Ectodermal cell (in vitro differentiated cells): ENCODE data around the gene COL17A1.

Experiments
- H3K27ac ChIP-seq: 2 replicates; pipeline ENCODE4 v1.7.0; 2013; ENCODE audit warnings: mild to moderate bottlenecking, low read depth, low read length; ENCODE audit not compliant: insufficient read depth, poor library complexity, severe bottlenecking
- H3K27me3 ChIP-seq: 2 replicates; pipeline ENCODE4 v1.7.0; 2013; ENCODE audit warnings: mild to moderate bottlenecking, low read length; ENCODE audit not compliant: insufficient read depth, control insufficient read depth, poor library complexity, severe bottlenecking
- H3K36me3 ChIP-seq: one replicate; pipeline ENCODE4 v1.7.0; 2013; ENCODE audit warnings: low read length; ENCODE audit not compliant: control insufficient read depth, insufficient read depth
- H3K4me1 ChIP-seq: one replicate; pipeline ENCODE4 v1.7.0; 2013; ENCODE audit warnings: low read length; ENCODE audit not compliant: control insufficient read depth, insufficient read depth
- H3K4me3 ChIP-seq: 2 replicates; pipeline ENCODE4 v1.7.0; 2013; ENCODE audit warnings: low read depth, low read length, control low read depth; ENCODE audit not compliant: insufficient read depth
- H3K9me3 ChIP-seq: 2 replicates; pipeline ENCODE4 v1.7.0; 2013; ENCODE audit warnings: mild to moderate bottlenecking, low read length, moderate library complexity; ENCODE audit not compliant: control insufficient read depth
- WGBS, 2 experiments: methylation state at CpG; one replicate each; pipeline ENCODE4 v1.1.7; 2013; ENCODE audit warnings: missing lambda C conversion rate in 2 of 2; 5-methylcytosine and 5-hydroxymethylcytosine counted together

COL17A1 gene

DNA sequence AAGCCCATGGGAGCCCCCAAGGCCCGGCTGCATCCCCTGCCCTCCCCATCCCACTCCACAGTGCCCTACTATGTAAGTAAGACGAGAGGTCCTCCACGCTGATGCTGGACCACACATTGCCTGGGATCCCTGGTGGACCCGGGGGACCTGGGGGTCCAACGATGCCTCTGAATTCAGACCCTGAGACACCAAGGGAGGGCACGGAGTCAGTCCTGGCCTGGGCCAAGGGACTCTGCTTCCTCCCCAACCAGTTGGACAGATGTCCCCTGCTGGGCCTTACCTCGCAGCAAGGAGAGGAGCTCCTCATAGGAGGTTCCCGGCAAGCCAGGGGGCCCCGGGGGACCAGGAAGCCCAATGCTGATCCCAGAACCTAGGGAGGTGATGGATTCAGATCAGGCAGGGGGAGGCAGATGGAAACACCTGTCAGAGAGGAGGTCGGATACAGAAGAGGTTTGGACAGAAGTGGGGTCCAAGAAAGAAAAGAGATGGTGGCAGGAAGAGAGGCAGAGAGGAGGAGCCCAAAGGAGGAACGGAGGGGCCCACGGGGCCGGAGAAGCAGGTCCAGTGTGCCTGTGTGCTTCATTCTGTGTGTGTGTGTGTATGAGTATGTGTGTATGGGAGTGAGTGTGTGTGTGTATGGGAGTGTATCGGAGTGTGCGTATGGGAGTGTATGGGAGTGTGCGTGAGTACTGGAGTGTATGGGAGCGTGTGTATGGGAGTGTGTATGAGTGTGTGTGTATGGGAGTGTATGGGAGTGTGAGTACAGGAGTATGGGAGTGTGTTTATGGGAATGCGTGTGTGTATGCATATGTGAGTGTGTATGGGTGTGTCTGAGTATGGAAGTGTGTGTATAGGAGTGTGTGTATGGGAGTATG is 50.2 kb downstream of the COL17A1 start:
- WGBS, 2 experiments: 88 to 89% methylated on average over 18 of the region's 18 CpGs
- Histone ChIP-seq H3K36me3 (no peaks in the 10 kb centered on the region), H3K4me1 (no peaks in the 10 kb centered on the region), H3K4me3 (no peak overlapping the region), H3K27ac (no peak overlapping the region), H3K9me3 (no peaks in the 10 kb centered on the region), H3K27me3 (no peaks in the 10 kb centered on the region)

DNA sequence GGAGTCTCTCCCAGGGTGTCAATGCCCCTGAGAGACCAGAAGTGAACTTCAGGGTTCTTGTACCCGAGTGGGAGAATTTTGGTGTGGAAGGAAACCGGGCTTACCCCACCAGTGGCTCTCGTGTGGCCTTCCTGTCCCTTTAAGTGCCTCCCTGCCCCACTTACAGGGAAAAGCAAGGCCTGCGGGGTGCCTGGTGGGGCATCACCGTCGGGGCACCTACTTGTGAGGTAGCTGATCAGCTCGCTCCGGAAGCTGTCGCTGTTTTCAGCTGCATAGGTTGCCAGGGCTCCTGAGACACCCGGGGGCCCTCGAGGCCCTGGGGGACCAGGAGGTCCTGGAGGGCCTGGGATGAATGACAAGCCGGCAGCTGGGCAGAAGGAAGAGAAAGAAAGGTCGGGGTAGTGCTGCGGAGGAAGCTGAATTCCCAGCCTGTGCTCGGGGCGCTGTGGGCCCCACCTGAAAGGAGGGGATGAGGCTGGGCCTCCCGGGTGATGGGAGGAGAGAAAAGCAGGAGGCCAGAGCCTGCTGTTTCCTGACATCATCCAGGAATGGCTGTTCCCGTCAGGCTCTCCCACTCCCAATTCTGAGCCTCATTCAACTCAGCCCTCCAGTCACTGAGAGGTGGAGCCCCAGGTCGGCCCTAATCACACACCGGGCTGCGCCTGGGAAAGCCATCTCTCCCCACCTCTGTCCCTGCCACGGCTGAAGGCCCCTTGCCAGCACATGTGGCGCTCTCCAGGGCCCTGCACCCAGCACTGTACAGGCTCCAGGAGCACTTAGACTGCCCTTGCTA is 51.1 kb downstream of the COL17A1 start:
- WGBS, 2 experiments: 82 to 83% methylated on average over 23 of the region's 23 CpGs
- no peak overlapping the region for H3K4me3 ChIP-seq
- no peaks in the 10 kb centered on the region for H3K4me1 ChIP-seq
- no peaks in the 10 kb centered on the region for H3K9me3 ChIP-seq
- H3K27ac ChIP-seq: no peak overlapping the region
- no peaks in the 10 kb centered on the region for H3K36me3 ChIP-seq
- H3K27me3 ChIP-seq: no peaks in the 10 kb centered on the region

DNA sequence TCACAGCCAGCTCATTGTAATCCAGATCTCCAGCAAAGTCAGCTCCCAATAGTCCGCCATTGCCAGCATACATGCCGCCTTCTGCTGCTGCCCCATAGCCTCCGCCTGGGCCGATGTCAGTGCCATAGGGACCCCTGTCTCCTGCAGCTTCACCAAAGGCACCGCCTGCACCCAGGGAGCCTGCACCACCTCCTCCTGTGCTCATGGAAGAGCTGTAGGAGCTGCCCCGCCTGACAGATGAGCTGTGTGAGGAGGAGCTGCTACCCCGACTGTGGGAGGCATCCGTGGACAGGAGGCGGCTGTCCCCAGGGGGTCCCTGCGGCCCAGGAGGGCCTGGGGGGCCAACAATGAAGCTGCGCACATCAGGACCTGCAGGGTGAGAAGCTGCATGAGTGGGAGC is 51.7 kb downstream of the COL17A1 start:
- Histone ChIP-seq H3K4me3 (no peak overlapping the region), H3K27me3 (no peaks in the 10 kb centered on the region), H3K27ac (no peak overlapping the region), H3K9me3 (no peaks in the 10 kb centered on the region), H3K36me3 (no peaks in the 10 kb centered on the region), H3K4me1 (no peaks in the 10 kb centered on the region)
- 90 to 91% methylated on average over 11 of the region's 11 CpGs for WGBS, 2 experiments

DNA sequence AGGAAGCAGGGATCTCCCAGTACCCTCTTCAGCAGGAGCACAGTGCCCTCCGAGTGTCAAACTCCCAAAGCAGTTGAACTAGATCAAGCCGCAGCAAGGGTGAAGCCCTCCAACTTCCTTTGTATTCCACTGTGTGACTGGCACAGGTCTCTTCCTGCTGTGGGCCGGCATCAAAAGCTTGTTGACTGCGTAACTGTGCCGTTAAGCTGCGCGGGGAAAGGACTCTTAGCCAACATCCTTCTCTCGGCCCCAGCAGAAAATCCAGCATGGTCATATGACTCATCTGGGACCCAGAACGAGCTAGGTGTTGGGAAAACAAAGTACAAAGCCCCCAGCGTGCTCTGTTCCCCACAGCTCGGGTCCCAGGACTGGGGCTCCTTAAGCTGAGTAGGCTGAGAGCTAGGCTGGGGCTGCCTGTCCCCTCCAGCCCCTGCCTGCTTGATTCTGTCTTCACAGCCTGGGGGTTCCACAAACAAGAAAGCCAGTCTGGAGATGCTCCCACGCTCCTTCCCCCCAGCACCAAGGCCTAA is 52.2 kb downstream of the COL17A1 start:
- Histone ChIP-seq H3K4me3 (no peak overlapping the region), H3K36me3 (no peaks in the 10 kb centered on the region), H3K27me3 (no peaks in the 10 kb centered on the region), H3K27ac (no peak overlapping the region), H3K4me1 (no peaks in the 10 kb centered on the region), H3K9me3 (no peaks in the 10 kb centered on the region)
- 89% methylated on average over 12 of the region's 12 CpGs for WGBS, 2 experiments

DNA sequence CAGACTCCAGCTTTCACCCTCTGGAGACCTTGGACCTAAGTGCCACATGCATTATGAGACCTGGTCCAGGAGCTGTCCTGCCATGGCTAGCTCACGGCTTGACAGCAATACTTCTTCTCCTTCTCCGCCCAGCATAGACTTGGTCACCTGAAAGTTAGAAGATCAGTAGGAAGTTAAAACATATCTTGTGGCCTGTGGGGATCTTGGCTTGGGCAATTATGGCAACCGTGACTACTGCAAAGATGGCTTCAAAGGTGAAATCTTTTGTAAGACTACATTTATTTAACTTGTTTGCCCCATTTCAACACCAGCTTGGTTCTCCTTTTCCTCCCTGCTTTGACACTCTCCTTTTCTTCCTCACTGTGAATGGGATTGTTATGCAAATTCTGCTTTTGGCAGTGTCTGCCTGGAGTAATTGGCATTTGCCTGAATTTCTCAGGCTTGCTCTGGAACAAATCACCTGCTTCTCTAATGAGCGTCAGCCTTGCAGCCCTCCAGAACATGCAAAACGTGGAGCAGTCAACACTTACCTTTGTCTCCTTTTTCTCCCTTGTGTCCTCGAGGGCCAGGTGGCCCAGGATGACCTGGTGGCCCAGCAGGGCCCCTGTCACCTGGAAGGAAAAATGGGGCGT is 53.4 kb downstream of the COL17A1 start:
- no peak overlapping the region for H3K4me3 ChIP-seq
- no peaks in the 10 kb centered on the region for H3K9me3 ChIP-seq
- WGBS, 2 experiments: 66 to 68% methylated on average over 7 of the region's 7 CpGs
- H3K36me3 ChIP-seq: no peaks in the 10 kb centered on the region
- no peaks in the 10 kb centered on the region for H3K27me3 ChIP-seq
- no peak overlapping the region for H3K27ac ChIP-seq
- no peaks in the 10 kb centered on the region for H3K4me1 ChIP-seq

DNA sequence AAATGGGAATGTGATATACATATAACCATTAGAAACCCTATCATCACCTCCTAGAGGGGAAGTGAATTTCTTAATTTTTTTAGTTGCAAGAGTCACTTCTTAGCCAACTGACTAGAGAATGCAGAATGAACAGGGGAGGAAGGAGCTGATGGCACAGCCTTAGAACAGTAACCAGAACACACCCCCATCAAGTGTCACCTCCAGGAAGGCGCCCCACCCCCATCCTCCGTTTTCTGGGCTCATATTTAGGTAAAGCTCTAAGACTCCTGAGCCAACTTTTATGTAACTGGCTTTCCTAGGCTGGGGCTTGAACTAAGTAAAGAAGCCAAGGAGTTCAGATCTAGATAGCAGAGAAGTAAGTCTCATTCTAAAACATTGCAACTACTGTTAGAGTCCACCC is 54.0 kb downstream of the COL17A1 start:
- no peak overlapping the region for H3K4me3 ChIP-seq
- H3K4me1 ChIP-seq: no peaks in the 10 kb centered on the region
- H3K27ac ChIP-seq: no peak overlapping the region
- 86 to 89% methylated on average over 1 to 2 of the region's 2 CpGs for WGBS, 2 experiments
- H3K36me3 ChIP-seq: no peaks in the 10 kb centered on the region
- no peaks in the 10 kb centered on the region for H3K27me3 ChIP-seq
- no peaks in the 10 kb centered on the region for H3K9me3 ChIP-seq

DNA sequence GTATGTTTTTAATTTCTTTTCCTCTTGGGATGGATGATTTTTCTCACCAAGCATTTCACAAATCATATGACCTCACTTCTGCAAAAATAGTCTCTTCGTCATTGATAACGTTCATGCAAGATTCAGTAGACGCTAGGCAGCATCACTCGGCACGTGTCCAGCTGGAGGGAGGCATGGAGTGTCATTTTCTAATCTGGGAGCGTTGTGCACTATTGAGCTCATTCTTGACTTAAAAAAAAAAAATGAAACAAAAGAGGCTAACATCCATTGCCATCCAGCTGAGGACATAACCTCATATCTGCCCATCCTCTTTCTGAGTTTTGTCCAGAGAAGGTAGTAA is 56.2 kb downstream of the COL17A1 start:
- Histone ChIP-seq H3K36me3 (no peaks in the 10 kb centered on the region), H3K4me1 (no peaks in the 10 kb centered on the region), H3K27ac (no peak overlapping the region), H3K9me3 (no peaks in the 10 kb centered on the region), H3K27me3 (no peaks in the 10 kb centered on the region), H3K4me3 (no peak overlapping the region)
- WGBS, 2 experiments: 96% methylated on average over 6 of the region's 6 CpGs

DNA sequence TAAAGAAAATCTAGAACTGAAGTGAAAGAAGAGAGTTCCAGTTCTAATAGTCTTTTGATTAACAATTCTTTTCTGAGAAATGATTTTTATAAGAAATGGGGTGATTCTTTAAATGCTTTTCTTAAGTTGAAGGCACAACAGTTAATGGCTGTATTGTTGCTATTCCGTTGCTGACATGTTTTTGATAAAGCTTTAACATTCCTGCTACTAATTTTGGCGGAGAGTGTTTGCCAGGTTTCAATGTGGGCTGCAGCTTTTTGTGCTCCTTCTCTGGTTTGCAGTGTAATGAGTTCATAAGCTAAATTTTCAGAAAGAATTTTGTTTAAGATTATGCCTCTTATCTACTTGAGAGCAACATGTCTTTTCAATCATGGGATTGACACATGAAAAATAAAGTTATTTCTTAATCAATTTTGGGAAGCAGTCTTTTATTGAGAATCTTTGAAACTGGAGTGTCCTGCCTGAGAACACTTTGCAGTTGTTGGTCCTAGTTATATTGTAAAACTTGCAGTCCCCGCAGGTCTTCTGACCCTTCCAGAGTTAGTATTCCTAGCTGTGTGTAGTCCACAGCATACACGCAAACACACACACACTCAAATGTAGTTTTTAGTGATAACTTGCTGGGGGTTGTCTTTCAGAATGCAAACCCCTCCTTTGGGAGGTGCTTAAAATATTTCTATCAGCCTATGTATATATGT is 56.7 kb downstream of the COL17A1 start:
- Histone ChIP-seq H3K4me1 (no peaks in the 10 kb centered on the region), H3K27me3 (no peaks in the 10 kb centered on the region), H3K27ac (no peak overlapping the region), H3K4me3 (no peak overlapping the region), H3K36me3 (no peaks in the 10 kb centered on the region), H3K9me3 (no peaks in the 10 kb centered on the region)
- 96 to 99% methylated on average over 3 of the region's 4 CpGs for WGBS, 2 experiments

DNA sequence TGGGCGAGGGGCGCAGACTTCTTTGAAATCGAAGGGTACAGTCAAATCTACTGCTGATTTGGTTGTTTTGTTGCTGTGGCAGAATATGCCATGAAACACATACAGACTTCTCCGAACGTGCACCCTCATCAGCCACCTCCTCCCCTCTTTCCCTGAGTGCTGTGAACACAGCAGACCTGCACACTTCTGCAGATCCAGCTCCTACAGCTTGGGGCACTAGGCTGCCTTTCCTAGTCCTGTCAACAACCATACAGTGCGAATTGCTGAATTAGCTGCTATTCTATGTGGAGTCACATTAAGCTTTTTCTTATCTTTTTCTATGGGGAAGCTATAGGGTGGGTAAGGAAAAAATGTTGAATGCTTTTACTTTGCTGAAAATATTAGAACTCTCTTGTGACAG is 57.5 kb downstream of the COL17A1 start:
- Histone ChIP-seq H3K4me3 (no peak overlapping the region), H3K27ac (no peak overlapping the region), H3K4me1 (no peaks in the 10 kb centered on the region), H3K36me3 (no peaks in the 10 kb centered on the region), H3K9me3 (no peaks in the 10 kb centered on the region), H3K27me3 (no peaks in the 10 kb centered on the region)
- WGBS, 2 experiments: 80 to 84% methylated on average over 6 of the region's 6 CpGs
